HFFc6 (cell line): ENCODE measurements around the gene CPT1B. TPM values are rescaled to one million over a fixed set of nuclear protein-coding genes. Genes with fewer than 3 reads are reported as not detected.
A peak's percentile ranks its signal among the peaks of the same experiment; 100 is the strongest.

Experiments used
- DNase-seq: peaks from one replicate; pipeline ENCODE4 v3.0.0-alpha.2; 2018
- H3K27ac Mint-ChIP-seq: 2 replicates; pipeline ENCODE4 v1.8.0; 2020; ENCODE audit warnings: mild to moderate bottlenecking, mixed read lengths
- H3K27me3 Mint-ChIP-seq: 2 replicates; pipeline ENCODE4 v1.8.0; 2021; ENCODE audit warnings: mild to moderate bottlenecking, moderate library complexity, mixed read lengths; ENCODE audit not compliant: insufficient read depth
- H3K36me3 Mint-ChIP-seq: 2 replicates; pipeline ENCODE4 v1.8.0; 2021; ENCODE audit warnings: low read depth, mixed read lengths
- H3K4me1 Mint-ChIP-seq: 2 replicates; pipeline ENCODE4 v1.8.0; 2020; ENCODE audit warnings: low read depth, mixed read lengths
- H3K4me3 Mint-ChIP-seq: 2 replicates; pipeline ENCODE4 v1.8.0; 2020; ENCODE audit warnings: mild to moderate bottlenecking, moderate library complexity, mixed read lengths
- H3K9me3 Mint-ChIP-seq: 2 replicates; pipeline ENCODE4 v1.8.0; 2020; ENCODE audit warnings: mild to moderate bottlenecking, mixed read lengths
- total RNA-seq, 6 experiments: library from RNA; stranded (reverse); fragmentation: NEBNext Ultra II Directional; extraction: Animal tissue kit (Norgen Biotek cat#: 25700); gene quantifications; 2 replicates in 1 of 6; 3 replicates in 5 of 6; pipeline ENCODE4 v1.2.3, GENCODE V29; 2021
- TF ChIP-seq, protein P1 (sequence below): fragments of 200-600 bp; sonication (generic); IDR thresholded peaks from 2 replicates; pipeline ENCODE4 v1.5.0; 2021; ENCODE audit warnings: antibody characterized with exemption, mild to moderate bottlenecking

Gene CPT1B
- total RNA-seq, 6 experiments from 2014 or later, result 0.82 to 3.0 (median 1.5) TPM

DNA sequence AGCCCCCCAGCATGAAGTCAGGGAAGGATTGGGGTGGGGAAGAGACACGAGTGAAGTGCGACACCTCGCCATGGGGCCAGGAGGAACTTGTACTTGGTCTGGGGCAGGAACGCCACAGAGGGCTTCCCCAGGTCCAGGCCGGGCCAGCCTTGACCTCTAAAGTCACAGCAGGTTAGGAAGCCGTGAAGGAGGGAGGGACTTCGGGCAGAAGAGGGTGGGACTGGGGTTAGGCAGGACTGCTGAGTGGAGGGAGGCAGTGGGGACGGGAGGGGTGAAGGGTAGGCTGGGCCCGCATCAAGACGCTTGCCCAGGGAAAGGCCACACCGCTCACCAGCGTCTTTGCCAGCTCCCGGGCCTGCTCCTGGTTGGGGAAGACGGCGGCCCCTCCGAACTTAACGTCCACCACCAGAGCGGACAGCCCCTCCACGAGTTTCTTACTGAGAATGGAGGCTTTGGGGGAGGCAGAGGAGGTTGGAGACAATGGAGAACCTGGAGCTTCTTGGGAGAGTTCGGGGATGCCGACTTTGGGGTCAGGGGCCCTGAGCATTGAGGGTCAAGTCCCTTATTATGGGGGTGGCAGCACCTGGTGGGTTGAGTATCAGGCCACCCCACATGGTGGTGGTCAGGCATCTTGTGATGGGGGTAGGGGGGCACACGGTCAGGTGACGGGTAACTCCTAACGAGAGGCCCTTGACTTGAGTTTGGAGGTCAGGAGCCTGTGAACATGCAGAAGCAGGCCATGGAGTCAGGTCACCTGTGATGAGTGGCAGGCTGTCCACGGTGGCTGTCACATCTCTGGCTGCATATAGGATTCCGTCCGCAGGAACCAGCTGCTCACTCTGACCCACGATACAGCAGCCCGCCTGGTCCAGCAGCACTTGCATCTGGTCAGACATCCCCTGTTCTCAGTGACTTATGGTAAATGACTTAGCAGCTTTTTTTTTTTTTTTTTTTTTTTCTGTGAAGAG is 51.1 kb downstream of the CPT1B start:
- peaks cover 19% of the 10 kb centered on the region for H3K4me1 Mint-ChIP-seq
- H3K4me3 Mint-ChIP-seq, result peak overlapping the region; percentile 78
- peaks cover 8% of the 10 kb centered on the region for H3K27me3 Mint-ChIP-seq
- no peaks in the 10 kb centered on the region for H3K9me3 Mint-ChIP-seq
- no peak for DNase-seq
- TF ChIP-seq, protein P1, sequence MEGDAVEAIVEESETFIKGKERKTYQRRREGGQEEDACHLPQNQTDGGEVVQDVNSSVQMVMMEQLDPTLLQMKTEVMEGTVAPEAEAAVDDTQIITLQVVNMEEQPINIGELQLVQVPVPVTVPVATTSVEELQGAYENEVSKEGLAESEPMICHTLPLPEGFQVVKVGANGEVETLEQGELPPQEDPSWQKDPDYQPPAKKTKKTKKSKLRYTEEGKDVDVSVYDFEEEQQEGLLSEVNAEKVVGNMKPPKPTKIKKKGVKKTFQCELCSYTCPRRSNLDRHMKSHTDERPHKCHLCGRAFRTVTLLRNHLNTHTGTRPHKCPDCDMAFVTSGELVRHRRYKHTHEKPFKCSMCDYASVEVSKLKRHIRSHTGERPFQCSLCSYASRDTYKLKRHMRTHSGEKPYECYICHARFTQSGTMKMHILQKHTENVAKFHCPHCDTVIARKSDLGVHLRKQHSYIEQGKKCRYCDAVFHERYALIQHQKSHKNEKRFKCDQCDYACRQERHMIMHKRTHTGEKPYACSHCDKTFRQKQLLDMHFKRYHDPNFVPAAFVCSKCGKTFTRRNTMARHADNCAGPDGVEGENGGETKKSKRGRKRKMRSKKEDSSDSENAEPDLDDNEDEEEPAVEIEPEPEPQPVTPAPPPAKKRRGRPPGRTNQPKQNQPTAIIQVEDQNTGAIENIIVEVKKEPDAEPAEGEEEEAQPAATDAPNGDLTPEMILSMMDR, result no peak
- H3K27ac Mint-ChIP-seq, result peak overlapping the region; percentile 62
- peaks cover 7% of the 10 kb centered on the region for H3K36me3 Mint-ChIP-seq

GRCh38 chr22:50526108-50526833 is 52.0 kb downstream of the CPT1B start:
- Mint-ChIP-seq H3K36me3 (peaks cover 7% of the 10 kb centered on the region), H3K9me3 (no peaks in the 10 kb centered on the region), H3K4me3 (peak overlapping the region; percentile 78), H3K4me1 (peaks cover 19% of the 10 kb centered on the region), H3K27me3 (peaks cover 7% of the 10 kb centered on the region), H3K27ac (peak overlapping the region; percentile 62)
- peak; percentile 44 for DNase-seq
- TF ChIP-seq, protein P1, result peak; percentile 87

DNA sequence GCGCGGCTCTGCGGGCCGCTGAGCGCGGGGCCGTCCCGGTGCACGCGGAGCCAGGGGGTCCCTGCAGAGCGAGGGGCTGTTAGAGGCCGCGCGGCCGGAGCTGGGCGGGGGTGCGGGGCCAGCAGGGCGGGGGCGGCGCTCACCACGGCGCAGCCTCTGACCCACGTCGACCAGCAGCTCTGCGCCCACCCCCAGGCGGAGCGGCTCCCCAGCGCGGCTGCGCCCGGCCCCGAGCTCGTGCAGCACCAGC is 52.4 kb downstream of the CPT1B start:
- peaks cover 7% of the 10 kb centered on the region for H3K36me3 Mint-ChIP-seq
- peaks cover 19% of the 10 kb centered on the region for H3K4me1 Mint-ChIP-seq
- no peak for DNase-seq
- H3K9me3 Mint-ChIP-seq, result no peaks in the 10 kb centered on the region
- TF ChIP-seq, protein P1, result no peak
- H3K4me3 Mint-ChIP-seq, result peak overlapping the region; percentile 94
- H3K27me3 Mint-ChIP-seq, result peaks cover 5% of the 10 kb centered on the region
- no peak overlapping the region for H3K27ac Mint-ChIP-seq

- Mint-ChIP-seq H3K4me3 (peak within 1 kb of the TSS; percentile 94), H3K4me1 (peaks cover 19% of the 10 kb centered on the region), H3K27me3 (peaks cover 5% of the 10 kb centered on the region), H3K36me3 (peaks cover 7% of the 10 kb centered on the region), H3K9me3 (no peaks in the 10 kb centered on the region), H3K27ac (peak within 1 kb of the TSS; percentile 74)
- TF ChIP-seq, protein P1, result peak; percentile 61
- DNase-seq, result peak; percentile 94
These were observed 52.9 kb downstream of the CPT1B start, which contains the start of gene SCO2 for GRCh38 chr22:50525104-50525857. Gene SCO2 (minus strand): TSS chr22:50525598. CDS start chr22:50524411, 1,187 bp downstream.

DNA sequence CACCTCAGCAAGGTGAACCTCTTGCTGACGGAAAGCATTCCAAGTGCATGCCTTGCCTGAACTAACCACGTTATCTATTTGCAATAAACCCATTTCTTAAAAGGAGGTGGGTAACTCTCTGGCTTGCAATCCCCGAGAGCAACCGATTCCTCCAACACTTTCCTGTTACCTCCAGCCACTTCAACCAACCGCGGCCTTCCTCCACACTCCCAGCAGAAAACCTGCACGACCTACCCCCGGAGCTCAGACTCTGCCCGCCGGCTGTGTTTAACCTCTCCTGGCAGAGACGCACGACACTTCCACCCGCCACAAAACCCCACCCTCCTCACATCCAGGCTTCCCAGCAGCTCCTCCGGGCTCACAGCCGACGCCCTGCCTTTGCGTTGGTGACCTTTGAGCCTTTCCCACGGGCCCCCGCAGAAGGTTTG is 53.5 kb downstream of the CPT1B start:
- Mint-ChIP-seq H3K4me3 (peak overlapping the region; percentile 94), H3K27me3 (peaks cover 5% of the 10 kb centered on the region), H3K27ac (peak overlapping the region; percentile 74), H3K9me3 (no peaks in the 10 kb centered on the region), H3K36me3 (peaks cover 10% of the 10 kb centered on the region), H3K4me1 (peaks cover 19% of the 10 kb centered on the region)
- no peak for DNase-seq
- TF ChIP-seq, protein P1, result no peak
